Adrenal gland (tissue), 19 donors: Measurements from ENCODE around the gene STAT3. TPM values are rescaled to one million over a fixed set of nuclear protein-coding genes. Genes with fewer than 3 reads are reported as not detected.

Source experiments
- DNase-seq, 7 donors: peaks; one replicate each; pipeline ENCODE4 v3.0.0-alpha.2; 2019 to 2020
- H3K27ac ChIP-seq, 5 donors: fragments of 200-600 bp; sonication (generic) in 4 of 5; 1 replicate in 3 of 5; 2 replicates in 2 of 5; pipeline versions ENCODE4 v1.5.1 to v1.8.0; 2016 to 2020; ENCODE audit warnings: mild to moderate bottlenecking in 1 of 5
- H3K27me3 ChIP-seq: fragments of 200-600 bp; 2 replicates; pipeline ENCODE4 v1.8.0; 2021
- H3K36me3 ChIP-seq, 2 donors: fragments of 200-600 bp; replicated peaks in 1 of 2; 1 replicate in 1 of 2; 2 replicates in 1 of 2; pipeline versions ENCODE4 v1.5.1 to v1.8.0; 2018 to 2022
- H3K4me1 ChIP-seq, 2 donors: fragments of 200-600 bp; replicated peaks in 1 of 2; 1 replicate in 1 of 2; 2 replicates in 1 of 2; pipeline versions ENCODE4 v1.5.1 to v1.8.0; 2018 to 2021
- H3K4me3 ChIP-seq, 4 donors: fragments of 200-600 bp; sonication (generic) in 3 of 4; one replicate each; pipeline ENCODE4 v1.5.1; 2016 to 2018
- H3K9me3 ChIP-seq, 3 donors: fragments of 200-600 bp; sonication (generic) in 1 of 3; replicated peaks in 1 of 3; 1 replicate in 2 of 3; 2 replicates in 1 of 3; pipeline versions ENCODE4 v1.5.1 to v1.8.0; 2016 to 2021
- POLR2A ChIP-seq, 2 donors: fragments of 450-650 bp; IDR thresholded peaks; one replicate each; pipeline ENCODE4 v1.6.1; 2017; ENCODE audit warnings: antibody characterized with exemption in 2 of 2, mild to moderate bottlenecking in 2 of 2, moderate library complexity in 1 of 2
- WGBS, 4 donors: extraction: QIAGEN DNeasy Blood & Tissue Kit in 2 of 4; methylation state at CpG; one replicate each; pipeline versions ENCODE4 v1.1.5 to v1.1.7; 2013 to 2017; 5-methylcytosine and 5-hydroxymethylcytosine counted together
- intact Hi-C, 2 donors: fragments of 100-400 bp; cut with DNase I; formaldehyde crosslinking; loops; one replicate each; pipeline versions ENCODE4 v1.14.1 to v1.15.0; 2022 to 2023
- long read RNA-seq, 10 donors: library from polyadenylated mRNA in 3 of 10; unstranded in 2 of 10; stranded (forward) in 1 of 10; transcript quantifications; one replicate each; pipeline ENCODE4 v2.0.0 and lab custom pipeline, GENCODE V29; 2021 to 2026
- polyA plus RNA-seq, 3 donors: library from polyadenylated mRNA; stranded (reverse); fragments of 200-250 nt in 2 of 3; fragments of 350-450 nt in 1 of 3; fragmentation: Illumina TruSeq in 1 of 3; extraction: RNeasy Lipid Tissue Mini Kit (QIAGEN cat#74804) in 1 of 3; gene quantifications; one replicate each; pipeline ENCODE4 v1.2.3, GENCODE V29; 2013 to 2014
- total RNA-seq, 9 donors: library from RNA; depleted of rRNA in 4 of 9; stranded (reverse); fragments of >200 nt in 4 of 9; fragments of 120-200 nt in 1 of 9; fragmentation: NEBNext Ultra II Directional in 1 of 9; extraction: Animal tissue kit (Norgen Biotek cat#: 25700) in 1 of 9; gene quantifications; one replicate each; pipeline versions ENCODE4 v1.1.0 to v1.2.4, GENCODE V29; 2013 to 2023
- TF ChIP-seq, protein P1 (sequence below), 6 experiments: fragments of 450-650 bp in 4 of 6; fragments of 200-600 bp in 2 of 6; sonication (generic) in 1 of 6; IDR thresholded peaks; 1 replicate in 5 of 6; 2 replicates in 1 of 6; pipeline versions ENCODE4 v1.5.1 to v1.8.0; 2016 to 2021; ENCODE audit warnings: antibody characterized with exemption in 6 of 6, mild to moderate bottlenecking in 2 of 6, moderate library complexity in 1 of 6
- donor health status: healthy with polysubstance abuse.
- donor health status: Bipolar disorder and iron deficiency.
- donor health status: DM: yes; HTN: yes; CAD: no.
- donor health status: DM: no; HTN: no; CAD: no.
- donor health status: DM: no; HTN: no; CAD: no.
- donor health status: DM: yes; HTN: yes; CAD: no.

Gene STAT3
- total RNA-seq (100 to 1,000 TPM in 8 of 9 donors, 10 to 100 TPM in 1; 31.0 to 282 (median 187) TPM), polyA plus RNA-seq (100 to 1,000 TPM in 1 of 3 donors, 10 to 100 TPM in 2; 49.0 to 132 (median 49.3) TPM)
- long read RNA-seq, donor 1, full-length matches to known transcripts, result 2 of 2 reads
- long read RNA-seq, donor 1, partial matches to known transcripts, result 0 of 2 reads
- long read RNA-seq, donor 1, other reads (novel, unspliced or antisense), result 0 of 2 reads
- long read RNA-seq, donor 2, full-length matches to known transcripts, result 9 of 9 reads
- long read RNA-seq, donor 2, partial matches to known transcripts, result 0 of 9 reads
- long read RNA-seq, donor 2, other reads (novel, unspliced or antisense), result 0 of 9 reads
- long read RNA-seq, donor 3, full-length matches to known transcripts, result 10 of 10 reads
- long read RNA-seq, donor 3, partial matches to known transcripts, result 0 of 10 reads
- long read RNA-seq, donor 3, other reads (novel, unspliced or antisense), result 0 of 10 reads
- long read RNA-seq, donor 4, full-length matches to known transcripts, result 30 of 57 reads
- long read RNA-seq, donor 4, partial matches to known transcripts, result 8 of 57 reads
- long read RNA-seq, donor 4, other reads (novel, unspliced or antisense), result 19 of 57 reads
- long read RNA-seq, donor 5, full-length matches to known transcripts, result 143 of 302 reads
- long read RNA-seq, donor 5, partial matches to known transcripts, result 24 of 302 reads
- long read RNA-seq, donor 5, other reads (novel, unspliced or antisense), result 135 of 302 reads
- long read RNA-seq, donor 6, full-length matches to known transcripts, result 28 of 48 reads
- long read RNA-seq, donor 6, partial matches to known transcripts, result 6 of 48 reads
- long read RNA-seq, donor 6, other reads (novel, unspliced or antisense), result 14 of 48 reads
- long read RNA-seq, donor 7, full-length matches to known transcripts, result 5 of 5 reads
- long read RNA-seq, donor 7, partial matches to known transcripts, result 0 of 5 reads
- long read RNA-seq, donor 7, other reads (novel, unspliced or antisense), result 0 of 5 reads
- long read RNA-seq, donor 8, full-length matches to known transcripts, result 11 of 11 reads
- long read RNA-seq, donor 8, partial matches to known transcripts, result 0 of 11 reads
- long read RNA-seq, donor 8, other reads (novel, unspliced or antisense), result 0 of 11 reads
- long read RNA-seq, donor 9, partial matches to known transcripts, result 0 of 4 reads
- long read RNA-seq, donor 9, other reads (novel, unspliced or antisense), result 0 of 4 reads
- long read RNA-seq, donor 10, full-length matches to known transcripts, result 2 of 2 reads
- long read RNA-seq, donor 10, partial matches to known transcripts, result 0 of 2 reads
- long read RNA-seq, donor 10, other reads (novel, unspliced or antisense), result 0 of 2 reads

DNA sequence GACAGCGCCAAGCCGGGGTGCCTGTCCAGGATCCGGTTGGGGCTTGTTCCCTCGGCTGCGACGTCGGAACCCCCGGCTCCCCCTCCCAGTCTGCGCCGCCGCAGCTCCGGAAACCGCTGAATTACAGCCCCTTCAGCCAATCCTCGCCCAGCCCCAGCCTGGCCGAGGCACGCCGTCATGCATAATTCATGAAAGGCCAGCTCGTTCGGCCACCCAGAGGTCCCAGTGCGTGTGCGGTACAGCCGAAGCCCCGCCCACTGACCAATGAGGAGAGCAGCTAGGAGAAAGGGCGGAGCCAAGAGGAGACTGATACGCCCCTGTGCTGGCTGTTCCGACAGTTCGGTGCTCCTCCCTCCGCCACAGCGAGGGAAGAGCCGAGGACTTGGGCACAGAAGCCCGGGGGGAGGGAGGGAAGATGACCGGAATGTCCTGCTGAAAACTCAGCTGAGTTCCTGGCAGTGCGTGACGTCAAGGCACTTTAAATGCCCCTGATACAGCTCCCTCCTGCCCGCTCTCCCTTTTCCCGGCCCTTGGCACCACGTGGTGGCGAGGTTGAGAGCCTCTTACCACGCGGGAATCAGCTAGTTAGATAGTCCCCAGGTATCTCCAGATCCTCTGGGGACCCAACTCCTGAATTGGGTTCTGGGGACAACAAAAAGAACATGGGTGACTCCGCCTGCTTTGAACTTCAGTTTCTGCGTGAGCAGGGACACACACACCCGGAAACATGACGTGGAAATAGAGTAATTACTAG lies at the start of gene STAT3:
TSS of gene STAT3 (minus strand) at position 62 of the 754 bp plus-strand sequence. CDS start 39,926 bp downstream, outside the sequence.
- intact Hi-C loops, result no loop called here
- peak within 1 kb of the TSS; percentile 20 to 75 (median 48) for H3K4me3 ChIP-seq
- TF ChIP-seq, protein P1, sequence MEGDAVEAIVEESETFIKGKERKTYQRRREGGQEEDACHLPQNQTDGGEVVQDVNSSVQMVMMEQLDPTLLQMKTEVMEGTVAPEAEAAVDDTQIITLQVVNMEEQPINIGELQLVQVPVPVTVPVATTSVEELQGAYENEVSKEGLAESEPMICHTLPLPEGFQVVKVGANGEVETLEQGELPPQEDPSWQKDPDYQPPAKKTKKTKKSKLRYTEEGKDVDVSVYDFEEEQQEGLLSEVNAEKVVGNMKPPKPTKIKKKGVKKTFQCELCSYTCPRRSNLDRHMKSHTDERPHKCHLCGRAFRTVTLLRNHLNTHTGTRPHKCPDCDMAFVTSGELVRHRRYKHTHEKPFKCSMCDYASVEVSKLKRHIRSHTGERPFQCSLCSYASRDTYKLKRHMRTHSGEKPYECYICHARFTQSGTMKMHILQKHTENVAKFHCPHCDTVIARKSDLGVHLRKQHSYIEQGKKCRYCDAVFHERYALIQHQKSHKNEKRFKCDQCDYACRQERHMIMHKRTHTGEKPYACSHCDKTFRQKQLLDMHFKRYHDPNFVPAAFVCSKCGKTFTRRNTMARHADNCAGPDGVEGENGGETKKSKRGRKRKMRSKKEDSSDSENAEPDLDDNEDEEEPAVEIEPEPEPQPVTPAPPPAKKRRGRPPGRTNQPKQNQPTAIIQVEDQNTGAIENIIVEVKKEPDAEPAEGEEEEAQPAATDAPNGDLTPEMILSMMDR (IDR thresholded peaks at IDR 0.05), result peak in 2 of 6 experiments; percentile 15 to 29
- TF ChIP-seq POLR2A (IDR thresholded peaks at IDR 0.05), result peak; percentile 90 to 96
- peak within 1 kb of the TSS; percentile 96 to 100 (median 98) for H3K27ac ChIP-seq
- H3K4me1 ChIP-seq, result peaks cover 11 to 42% of the 10 kb centered on the region in 2 donors
- 0 to 1% (median 1%) methylated on average over 9 to 44 of the region's 44 CpGs for WGBS, 4 donors
- H3K9me3 ChIP-seq, result no peaks in the 10 kb centered on the region
- no peaks in the 10 kb centered on the region for H3K27me3 ChIP-seq
- H3K36me3 ChIP-seq, result no peaks in the 10 kb centered on the region
- peak; percentile 100 for DNase-seq

- Histone ChIP-seq H3K27me3 (no peaks in the 10 kb centered on the region), H3K9me3 (no peaks in the 10 kb centered on the region), H3K36me3 (no peaks in the 10 kb centered on the region), H3K4me3 (no peak overlapping the region), H3K27ac (peak overlapping the region in 2 of 5 donors; percentile 38 to 58), H3K4me1 (no peaks in the 10 kb centered on the region)
- no peak for DNase-seq
- intact Hi-C loops, result no loop called here
- TF ChIP-seq, protein P1 (IDR thresholded peaks at IDR 0.05), result no peak
- no peak for TF ChIP-seq POLR2A (IDR thresholded peaks at IDR 0.05)
- 52 to 63% (median 59%) methylated on average over 6 of the region's 6 CpGs for WGBS, 4 donors
These were observed 48.1 kb upstream of the STAT3 start for GRCh38 chr17:42436391-42436790.

DNA sequence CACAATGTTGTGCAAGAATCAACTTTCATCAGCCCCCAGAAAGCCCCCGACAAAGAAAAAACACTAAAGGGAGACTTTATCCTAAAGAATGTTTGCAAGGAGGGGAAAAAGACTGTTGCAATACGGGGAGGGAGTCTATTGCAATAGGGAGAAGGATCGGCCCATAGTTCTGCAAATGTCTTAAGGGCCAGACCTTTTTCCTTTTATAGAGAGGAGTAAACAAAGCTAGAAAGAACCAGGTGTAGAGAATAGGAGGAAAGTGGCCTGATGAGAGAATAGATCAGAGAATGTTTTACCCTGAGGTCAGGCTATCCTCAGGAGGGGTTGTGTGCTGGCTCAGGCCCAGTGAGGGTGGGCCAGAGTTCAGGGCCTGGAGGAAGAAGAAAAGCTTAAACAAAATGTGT lies 43.5 kb upstream of the STAT3 start:
- H3K4me3 ChIP-seq, result no peak overlapping the region
- H3K27ac ChIP-seq, result no peak overlapping the region
- WGBS, 4 donors, result 51 to 72% (median 57%) methylated on average over 3 of the region's 3 CpGs
- intact Hi-C loops, result no loop called here
- no peak for DNase-seq
- H3K4me1 ChIP-seq, result peaks cover 0 to 13% of the 10 kb centered on the region in 2 donors
- no peaks in the 10 kb centered on the region for H3K27me3 ChIP-seq
- H3K36me3 ChIP-seq, result no peaks in the 10 kb centered on the region
- TF ChIP-seq POLR2A (IDR thresholded peaks at IDR 0.05), result no peak
- TF ChIP-seq, protein P1 (IDR thresholded peaks at IDR 0.05), result no peak
- H3K9me3 ChIP-seq, result no peaks in the 10 kb centered on the region
